B cell (primary cell): ENCODE data around the gene SLC33A1. TPM values are rescaled to one million over a fixed set of nuclear protein-coding genes. Genes with fewer than 3 reads are reported as not detected.

ENCODE experiments used
- ATAC-seq: fragments of 200-7000 bp; cut with Tn5 transposase; one replicate; pipeline ENCODE4 v1.10.0; 2021; ENCODE audit warnings: low read depth, mild to moderate bottlenecking, moderate number of reproducible peaks, moderate library complexity
- CTCF ChIA-PET: fragments of 350-600 bp; sonication (Branson Sonifier 250); formaldehyde crosslinking; loops from one replicate; lab custom pipeline; 2021; ENCODE audit warnings: antibody characterized with exemption, inconsistent platforms; lab: Charles Lee
- POLR2A ChIA-PET: fragments of 350-600 bp; sonication (Branson Sonifier 250); formaldehyde crosslinking; loops from one replicate; lab custom pipeline; 2021; ENCODE audit warnings: antibody characterized with exemption; lab: Charles Lee
- DNase-seq: peaks from one replicate; pipeline ENCODE4 v3.0.0; 2013
- H2AFZ ChIP-seq: 2 replicates; pipeline ENCODE4 v1.6.1; 2012; ENCODE audit warnings: mild to moderate bottlenecking, low read depth, low read length; ENCODE audit not compliant: insufficient read depth, poor library complexity, severe bottlenecking
- H3K27ac ChIP-seq, 2 donors: 1 replicate in 1 of 2; 2 replicates in 1 of 2; pipeline ENCODE4 v1.5.1; 2012 to 2013; ENCODE audit warnings: low read length in 2 of 2, mild to moderate bottlenecking in 2 of 2, moderate library complexity in 1 of 2
- H3K27me3 ChIP-seq, 4 experiments: fragments of 200-600 bp in 1 of 4; sonication (generic) in 1 of 4; replicated peaks in 1 of 4; 1 replicate in 2 of 4; 2 replicates in 2 of 4; pipeline versions ENCODE4 v1.6.1 to v1.7.0; 2013 to 2016; ENCODE audit warnings: low read length in 3 of 4, mild to moderate bottlenecking in 2 of 4, mixed read lengths in 1 of 4, moderate library complexity in 1 of 4; ENCODE audit not compliant: insufficient read depth in 4 of 4, control insufficient read depth in 3 of 4; ENCODE audit errors: control extremely low read depth in 1 of 4
- H3K36me3 ChIP-seq, 2 experiments: replicated peaks in 1 of 2; 1 replicate in 1 of 2; 2 replicates in 1 of 2; pipeline versions ENCODE4 v1.6.1 to v1.7.1; 2013; ENCODE audit warnings: low read length in 1 of 2; ENCODE audit not compliant: insufficient read depth in 2 of 2, control insufficient read depth in 1 of 2; ENCODE audit errors: control extremely low read depth in 1 of 2, extremely low read depth in 1 of 2
- H3K4me1 ChIP-seq, 2 donors: fragments of 200-600 bp in 1 of 2; sonication (generic) in 1 of 2; 1 replicate in 1 of 2; 2 replicates in 1 of 2; pipeline versions ENCODE4 v1.5.1 to v1.6.1; 2013 to 2017; ENCODE audit warnings: low read length in 2 of 2; ENCODE audit not compliant: control insufficient read depth in 2 of 2, insufficient read depth in 2 of 2
- H3K4me2 ChIP-seq: replicated peaks from 2 replicates; pipeline ENCODE3; 2012; ENCODE audit warnings: mild to moderate bottlenecking, low read depth, low read length; ENCODE audit not compliant: poor library complexity, severe bottlenecking
- H3K4me3 ChIP-seq, 5 experiments: fragments of 200-600 bp in 1 of 5; sonication (generic) in 1 of 5; 1 replicate in 3 of 5; 2 replicates in 2 of 5; pipeline versions ENCODE4 v1.5.1 to v1.7.0; 2011 to 2016; ENCODE audit warnings: low read length in 4 of 5, mild to moderate bottlenecking in 4 of 5, low read depth in 2 of 5, control low read depth in 1 of 5, moderate library complexity in 1 of 5; ENCODE audit not compliant: insufficient read depth in 1 of 5; ENCODE audit errors: control extremely low read depth in 1 of 5, extremely low read depth in 1 of 5
- H3K79me2 ChIP-seq: fragments of 200-600 bp; sonication (generic); one replicate; pipeline ENCODE4 v1.6.0; 2016; ENCODE audit warnings: low read length; ENCODE audit not compliant: control insufficient read depth, insufficient read depth
- H3K9ac ChIP-seq: fragments of 200-600 bp; sonication (generic); 2 replicates; pipeline ENCODE4 v1.6.1; 2017; ENCODE audit warnings: mild to moderate bottlenecking, low read length, moderate library complexity
- H3K9me3 ChIP-seq, 3 donors: one replicate each; pipeline versions ENCODE4 v1.6.1 to v1.7.1; 2013; ENCODE audit warnings: low read length in 2 of 3; ENCODE audit not compliant: control insufficient read depth in 2 of 3, insufficient read depth in 1 of 3; ENCODE audit errors: control extremely low read depth in 1 of 3
- H4K20me1 ChIP-seq: 2 replicates; pipeline ENCODE4 v1.6.0; 2012; ENCODE audit warnings: mild to moderate bottlenecking, low read length; ENCODE audit not compliant: insufficient read depth, control insufficient read depth, poor library complexity, severe bottlenecking
- H3K27ac Mint-ChIP-seq: one replicate; pipeline ENCODE4 v1.8.0; 2021; ENCODE audit warnings: mixed read lengths
- H3K27me3 Mint-ChIP-seq: one replicate; pipeline ENCODE4 v1.8.0; 2021; ENCODE audit warnings: mixed read lengths
- H3K4me1 Mint-ChIP-seq: one replicate; pipeline ENCODE4 v1.8.0; 2021; ENCODE audit warnings: mixed read lengths
- H3K4me3 Mint-ChIP-seq: one replicate; pipeline ENCODE4 v1.8.0; 2021; ENCODE audit warnings: mixed read lengths
- H3K9me3 Mint-ChIP-seq: one replicate; pipeline ENCODE4 v1.8.0; 2022; ENCODE audit warnings: mixed read lengths; ENCODE audit not compliant: insufficient read depth
- CTCF ChIP-seq: fragments of 200-600 bp; IDR thresholded peaks from one replicate; pipeline ENCODE4 v1.8.0; 2022; ENCODE audit warnings: antibody characterized with exemption, mild to moderate bottlenecking
- EZH2 ChIP-seq: IDR thresholded peaks from 2 replicates; pipeline ENCODE4 v1.6.1; 2012; ENCODE audit warnings: borderline replicate concordance, low read depth, mild to moderate bottlenecking, moderate library complexity, low read length; ENCODE audit not compliant: insufficient read depth, poor library complexity, severe bottlenecking
- WGBS: methylation state at CpG from one replicate; pipeline ENCODE4 v1.1.5; 2013; ENCODE audit warnings: missing lambda C conversion rate; ENCODE audit not compliant: insufficient coverage; 5-methylcytosine and 5-hydroxymethylcytosine counted together
- intact Hi-C: fragments of 100-400 bp; cut with micrococcal nuclease; formaldehyde crosslinking; loops from one replicate; pipeline ENCODE4 v1.10.0; 2022
- polyA plus RNA-seq: library from polyadenylated mRNA; depleted of rRNA; stranded (reverse); fragments of >200 nt; gene quantifications from 2 replicates; pipeline ENCODE4 v1.2.3, GENCODE V29; 2012
- total RNA-seq, 2 donors: library from RNA; stranded (reverse); fragments of 120-200 nt in 1 of 2; gene quantifications; 1 replicate in 1 of 2; 2 replicates in 1 of 2; pipeline versions ENCODE4 v1.2.3 to v1.2.4, GENCODE V29; 2013 to 2022

Gene SLC33A1
- total and polyA plus RNA-seq, 2 donors (not counting 1 experiment from before 2014, with no cell fraction given), result 15.0 to 29.4 TPM

DNA sequence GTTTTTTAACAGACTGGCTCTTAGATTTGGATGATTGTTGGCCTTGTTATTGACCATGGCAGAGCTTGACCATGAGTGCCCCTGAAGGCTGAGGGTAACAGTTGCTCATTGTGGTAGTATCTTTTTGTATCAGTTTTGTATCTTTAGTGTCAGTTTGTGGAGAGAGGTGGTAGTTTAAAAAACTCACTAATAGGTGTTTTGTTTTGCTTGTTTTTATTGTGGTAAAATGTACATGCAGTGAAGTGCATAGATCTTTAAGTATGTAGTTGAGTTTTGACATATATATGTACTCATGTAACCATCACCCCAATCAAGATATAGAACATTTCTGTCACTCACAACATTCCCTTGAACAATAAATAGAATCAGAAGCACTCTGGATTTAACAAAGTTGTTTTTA is 26.1 kb upstream of the SLC33A1 start:
- ATAC-seq, result no peak
- Histone ChIP-seq H3K27me3 (no peaks in the 10 kb centered on the region), H3K4me1 (peaks cover 6 to 10% of the 10 kb centered on the region in 2 donors), H3K79me2 (peaks cover 99% of the 10 kb centered on the region), H3K27ac (no peak overlapping the region), H3K4me3 (no peak overlapping the region), H4K20me1 (peaks cover 48% of the 10 kb centered on the region), H3K36me3 (no peaks in the 10 kb centered on the region), H2AFZ (no peak overlapping the region), H3K9ac (no peak overlapping the region), H3K4me2 (no peak overlapping the region), H3K9me3 (no peaks in the 10 kb centered on the region)
- no peak overlapping the region for H3K27ac Mint-ChIP-seq
- POLR2A ChIA-PET, result no interaction called here
- no peaks in the 10 kb centered on the region for H3K9me3 Mint-ChIP-seq
- H3K4me1 Mint-ChIP-seq, result peaks cover 39% of the 10 kb centered on the region
- CTCF ChIA-PET, result no interaction called here
- no peaks in the 10 kb centered on the region for H3K27me3 Mint-ChIP-seq
- no peak for DNase-seq
- no peak overlapping the region for H3K4me3 Mint-ChIP-seq
- TF ChIP-seq CTCF, result no peak
- TF ChIP-seq EZH2, result no peak
- intact Hi-C loops, result no loop called here

GRCh38 chr3:155876503-155876902 is 22.3 kb upstream of the SLC33A1 start:
- Histone ChIP-seq H3K4me2 (no peak overlapping the region), H3K36me3 (no peaks in the 10 kb centered on the region), H3K79me2 (peaks cover 95% of the 10 kb centered on the region), H3K9me3 (no peaks in the 10 kb centered on the region), H3K4me3 (no peak overlapping the region), H3K9ac (no peak overlapping the region), H3K4me1 (peaks cover 12% of the 10 kb centered on the region in 2 donors), H2AFZ (no peak overlapping the region), H4K20me1 (peaks cover 32% of the 10 kb centered on the region), H3K27ac (no peak overlapping the region), H3K27me3 (no peaks in the 10 kb centered on the region)
- no peaks in the 10 kb centered on the region for H3K9me3 Mint-ChIP-seq
- no peak overlapping the region for H3K27ac Mint-ChIP-seq
- no peak overlapping the region for H3K4me3 Mint-ChIP-seq
- WGBS, result no CpG with 5 or more reads among the region's 2 CpGs
- TF ChIP-seq CTCF, result no peak
- H3K4me1 Mint-ChIP-seq, result peaks cover 42% of the 10 kb centered on the region
- ChIA-PET POLR2A (no interaction called here), CTCF (interaction anchor here (0.6 kb wide), 1 partner anchor 1556 kb away, joined by 3 read pairs; no protein-coding TSS in a partner anchor)
- DNase-seq, result no peak
- intact Hi-C loops, result no loop called here
- ATAC-seq, result no peak
- H3K27me3 Mint-ChIP-seq, result no peaks in the 10 kb centered on the region
